Activated CD8-positive, alpha-beta memory T cell treated with anti-CD3 and anti-CD28 coated beads, Interleukin-2, amount 50 U/mL, for 24 hours (primary cell): ENCODE measurements around the gene PPM1M.
"Not testable (repeated sequence)": the region's sequence is repeated elsewhere in the genome, so short reads cannot be mapped to it uniquely, and the experiment has no call there.

Experiments used
- DNase-seq: peaks from one replicate; pipeline ENCODE4 v3.0.0-alpha.2; 2020; ENCODE audit errors: extremely low read depth

The PPM1M gene

DNA sequence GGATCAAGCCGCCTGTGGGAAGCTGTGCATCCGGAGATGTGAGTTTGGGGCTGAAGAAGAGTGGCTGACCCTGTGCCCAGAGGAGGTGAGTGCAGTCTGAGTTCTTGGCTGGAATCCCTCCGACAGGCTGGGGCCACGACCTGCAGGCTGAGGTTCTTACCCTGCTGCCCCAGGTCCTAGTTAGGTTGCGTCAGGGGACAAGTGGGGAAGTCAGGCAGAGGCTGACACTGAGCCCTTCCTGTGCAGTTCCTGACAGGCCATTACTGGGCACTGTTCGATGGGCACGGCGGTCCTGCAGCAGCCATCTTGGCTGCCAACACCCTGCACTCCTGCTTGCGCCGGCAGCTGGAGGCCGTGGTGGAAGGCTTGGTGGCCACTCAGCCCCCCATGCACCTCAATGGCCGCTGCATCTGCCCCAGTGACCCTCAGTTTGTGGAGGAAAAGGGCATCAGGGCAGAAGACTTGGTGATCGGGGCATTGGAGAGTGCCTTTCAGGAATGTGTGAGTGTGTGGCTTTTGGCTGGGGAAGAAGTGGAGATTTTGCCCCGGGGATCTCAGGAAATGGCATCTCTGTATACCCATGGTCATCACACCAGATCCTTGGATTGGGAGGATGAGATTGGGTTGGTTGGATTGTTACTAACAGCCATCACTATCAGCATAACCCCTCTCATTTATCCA, 1.3 kb downstream of the PPM1M start:
- DNase-seq = no peak

- no peak for DNase-seq
Measured at GRCh38 chr3:52247409-52248164, 2.0 kb downstream of the PPM1M start.

DNA sequence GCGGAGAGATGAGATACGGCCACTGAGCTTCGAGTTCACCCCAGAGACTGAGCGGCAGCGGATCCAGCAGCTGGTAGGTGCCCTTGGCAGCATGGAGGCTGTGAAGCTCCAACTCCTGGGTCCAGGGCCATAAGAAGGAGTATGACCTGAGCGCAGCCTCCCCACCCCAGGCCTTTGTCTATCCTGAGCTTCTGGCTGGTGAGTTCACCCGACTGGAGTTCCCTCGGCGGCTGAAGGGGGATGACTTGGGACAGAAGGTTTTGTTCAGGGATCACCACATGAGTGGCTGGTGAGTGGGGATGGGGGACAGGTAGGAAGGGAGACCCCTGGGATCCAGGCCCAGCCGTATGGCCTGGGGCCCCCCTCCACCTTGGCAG, 2.6 kb downstream of the PPM1M start:
- no peak for DNase-seq

DNA sequence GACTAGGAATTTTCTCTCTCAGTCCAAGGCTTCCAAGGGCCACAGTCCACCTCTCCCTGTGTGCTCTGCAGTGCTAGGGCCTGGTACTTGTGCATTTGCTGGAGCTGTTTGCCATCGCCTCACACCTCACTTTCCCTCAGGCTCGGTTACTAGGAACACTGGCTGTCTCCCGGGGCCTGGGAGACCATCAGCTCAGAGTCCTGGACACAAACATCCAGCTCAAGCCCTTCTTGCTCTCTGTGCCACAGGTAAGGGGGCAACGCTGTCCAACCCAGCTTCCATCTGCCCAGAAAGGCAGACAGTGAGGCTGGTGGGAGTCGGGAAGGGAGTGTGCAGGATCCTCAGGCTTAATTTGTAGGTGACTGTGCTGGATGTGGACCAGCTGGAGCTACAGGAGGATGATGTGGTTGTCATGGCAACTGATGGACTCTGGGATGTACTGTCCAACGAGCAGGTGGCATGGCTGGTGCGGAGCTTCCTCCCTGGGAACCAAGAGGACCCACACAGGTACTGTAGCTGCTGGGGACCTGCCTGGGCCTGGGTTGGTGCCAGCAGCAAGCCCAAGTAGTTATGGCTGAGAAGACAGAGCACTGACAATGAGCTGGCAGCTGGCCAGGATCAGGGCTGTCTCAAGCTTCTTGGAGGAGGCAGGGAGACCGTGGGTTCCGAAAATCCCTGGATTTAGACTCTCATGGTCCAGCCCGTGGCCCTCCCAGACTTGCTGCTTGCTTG, 3.4 kb downstream of the PPM1M start:
- no peak for DNase-seq

DNA sequence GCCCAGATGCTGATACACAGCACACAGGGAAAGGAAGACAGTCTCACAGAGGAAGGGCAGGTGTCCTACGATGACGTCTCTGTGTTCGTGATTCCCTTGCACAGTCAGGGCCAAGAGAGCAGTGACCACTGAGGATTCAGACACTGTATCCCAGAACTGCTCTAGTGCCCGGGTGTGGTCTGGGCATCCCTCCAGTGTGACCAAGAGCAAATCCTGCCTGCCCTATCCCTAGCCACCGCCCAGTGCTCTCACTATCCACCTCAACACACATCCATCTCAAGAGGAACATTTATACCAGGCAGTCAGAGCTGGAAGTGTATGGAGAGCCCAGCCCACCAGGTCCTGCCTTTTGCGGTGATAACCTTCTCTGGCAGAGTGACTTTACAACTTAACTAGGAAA, 4.1 kb downstream of the PPM1M start:
- no peak for DNase-seq

DNA sequence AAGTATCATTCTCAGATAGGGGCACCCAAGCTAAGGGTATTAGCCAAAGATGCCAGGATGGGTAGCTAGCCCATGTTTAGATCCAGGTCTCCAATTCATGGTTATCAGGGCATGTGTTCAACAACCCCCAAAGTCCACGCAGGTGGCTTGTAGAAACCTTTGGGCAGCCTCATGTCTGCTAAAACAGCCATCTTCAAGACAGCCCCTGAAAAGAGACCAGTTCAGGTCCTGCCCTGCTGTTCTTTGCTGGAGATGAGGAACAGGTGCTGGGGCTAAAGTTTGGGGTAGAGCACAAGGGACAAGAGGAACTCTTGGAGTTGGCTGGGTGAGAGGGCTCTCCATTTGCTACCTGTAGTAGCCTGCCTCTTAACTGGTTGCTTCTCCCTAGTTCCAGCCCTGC, 4.6 kb downstream of the PPM1M start:
- no peak for DNase-seq

DNA sequence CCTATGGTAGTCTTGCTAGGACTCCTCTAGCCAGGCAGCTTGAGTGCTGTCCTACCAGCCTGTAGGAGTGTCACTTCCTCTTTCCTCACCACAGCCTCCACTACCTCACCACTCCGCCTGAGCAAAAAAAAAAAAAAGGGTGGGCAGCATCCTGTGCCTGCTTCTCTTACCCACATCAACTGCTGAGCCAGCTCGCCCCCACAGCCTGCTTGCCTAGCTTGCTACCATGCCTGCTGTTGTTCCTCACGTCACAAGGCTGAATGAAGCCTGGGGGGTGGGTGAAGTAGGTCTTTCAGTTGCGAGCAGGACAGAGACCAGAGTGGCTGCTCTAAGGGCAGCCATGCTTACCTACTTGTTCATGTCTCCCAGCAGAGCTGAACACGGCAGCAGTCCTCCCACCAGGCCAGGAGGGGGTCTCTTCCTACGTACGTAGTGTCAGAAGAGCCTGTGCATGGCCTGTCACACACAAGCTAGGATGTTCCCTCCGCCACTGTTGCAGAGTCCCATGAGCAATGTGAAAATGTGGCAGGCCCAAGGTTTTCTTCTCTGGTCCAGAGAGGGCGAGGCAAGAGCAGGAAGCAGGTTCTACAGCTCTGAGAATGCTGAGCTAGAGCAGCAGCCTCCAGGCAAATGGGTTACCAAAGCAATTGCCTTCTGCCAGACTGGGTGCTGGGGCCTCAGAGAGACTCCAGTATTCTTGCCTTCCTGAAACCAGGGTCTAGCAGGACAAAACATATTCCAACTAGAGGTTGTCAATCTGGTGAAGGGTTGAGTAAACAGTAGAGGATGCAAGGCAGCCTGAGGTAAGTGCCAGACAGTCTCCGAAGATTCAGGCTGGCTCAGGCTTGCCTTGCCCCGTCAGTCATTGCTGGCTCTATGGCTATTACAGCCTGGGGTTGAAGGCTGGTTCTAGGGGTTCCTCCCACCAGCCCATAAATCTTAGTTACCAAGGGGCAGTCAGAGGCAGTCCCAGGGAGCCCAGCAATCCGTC, 8.1 kb downstream of the PPM1M start:
- DNase-seq = no peak

GRCh38 chr3:52254608-52255007, 9.0 kb downstream of the PPM1M start:
- no peak for DNase-seq

DNA sequence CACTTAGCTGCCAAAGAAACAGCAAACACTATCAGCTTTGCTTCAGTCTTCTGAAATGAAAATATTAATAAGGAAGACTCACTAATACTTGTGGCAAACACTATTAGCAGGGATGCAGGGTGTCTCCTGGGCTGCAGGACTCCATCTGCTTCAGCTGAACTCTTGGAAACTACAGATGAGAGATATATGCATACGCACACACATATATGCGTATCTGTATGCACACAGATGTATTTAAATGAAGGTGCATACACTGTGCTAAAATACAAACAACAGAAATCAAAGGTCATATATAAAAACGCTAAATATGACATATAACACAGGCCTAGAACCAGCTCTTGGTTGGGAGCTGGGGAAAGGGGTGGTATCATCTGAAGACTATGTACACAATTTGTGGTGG, 10.6 kb downstream of the PPM1M start:
- no peak for DNase-seq

GRCh38 chr3:52256622-52257021, 11.1 kb downstream of the PPM1M start:
- no peak for DNase-seq

GRCh38 chr3:52257911-52258310, 12.4 kb downstream of the PPM1M start:
- no peak for DNase-seq

DNA sequence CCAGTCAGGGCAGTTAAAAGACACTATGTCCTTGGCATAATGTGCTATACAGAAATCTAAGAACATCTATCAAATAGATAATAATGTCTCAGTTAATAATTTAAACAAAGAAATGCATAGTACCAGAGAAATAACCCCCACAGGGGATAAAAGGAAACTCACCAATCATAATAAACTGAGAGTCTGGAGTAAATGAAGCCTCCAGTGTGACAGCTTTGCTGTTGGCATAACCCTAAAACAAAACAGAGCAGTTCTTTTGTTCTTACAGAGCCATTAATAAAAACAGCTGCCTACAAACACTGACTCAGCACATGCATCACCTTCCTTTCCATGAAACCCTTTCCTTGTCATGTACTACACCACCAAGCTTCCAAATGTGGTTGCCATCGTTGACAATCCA, 13.5 kb downstream of the PPM1M start:
- DNase-seq = no peak

DNA sequence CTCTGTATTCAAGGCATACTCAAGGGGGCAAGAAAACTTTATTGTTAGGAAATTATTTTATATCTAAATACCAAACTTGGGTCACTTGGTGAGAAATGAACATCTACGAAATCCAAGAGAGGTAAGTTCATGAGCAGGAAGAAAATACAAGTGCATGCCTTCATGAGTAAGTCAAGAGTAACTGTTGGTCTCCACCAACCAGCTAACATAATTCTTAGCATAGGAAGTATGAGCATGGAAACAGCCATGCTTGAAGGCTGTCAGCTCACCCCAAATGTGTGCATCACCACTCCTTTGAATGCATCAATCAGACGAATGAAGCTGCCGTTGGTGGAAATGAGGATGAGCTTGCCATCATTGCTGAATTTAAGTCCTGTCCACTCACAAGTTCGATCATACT, 13.9 kb downstream of the PPM1M start:
- DNase-seq = no peak

- DNase-seq = no peak
Measured at GRCh38 chr3:52262447-52262846, 16.9 kb downstream of the PPM1M start.

- DNase-seq = no peak
Measured at GRCh38 chr3:52265387-52265786, 19.8 kb downstream of the PPM1M start.

- no peak for DNase-seq
Measured at GRCh38 chr3:52268036-52268435, 22.5 kb downstream of the PPM1M start.

DNA sequence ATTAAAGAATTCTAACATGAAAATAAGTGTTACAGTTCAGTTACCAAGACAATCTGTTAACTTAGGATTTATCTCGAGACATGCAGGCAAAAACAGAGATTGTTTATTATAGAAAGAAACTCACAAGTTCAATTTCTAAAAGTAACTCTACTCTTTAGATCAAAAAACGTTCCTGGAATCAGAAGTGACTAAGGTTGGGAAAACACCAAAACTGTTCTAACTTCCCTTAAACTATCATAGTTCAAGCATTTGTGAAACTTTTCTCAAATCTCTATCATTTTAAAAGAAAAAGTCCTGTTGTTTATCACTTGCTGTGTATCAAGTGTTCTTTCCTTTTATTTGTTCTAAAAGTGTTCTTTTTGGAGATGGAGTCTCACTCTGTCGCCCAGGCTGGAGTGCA, 24.2 kb downstream of the PPM1M start:
- DNase-seq = no peak

GRCh38 chr3:52270252-52270754, 24.7 kb downstream of the PPM1M start:
- no peak for DNase-seq

DNA sequence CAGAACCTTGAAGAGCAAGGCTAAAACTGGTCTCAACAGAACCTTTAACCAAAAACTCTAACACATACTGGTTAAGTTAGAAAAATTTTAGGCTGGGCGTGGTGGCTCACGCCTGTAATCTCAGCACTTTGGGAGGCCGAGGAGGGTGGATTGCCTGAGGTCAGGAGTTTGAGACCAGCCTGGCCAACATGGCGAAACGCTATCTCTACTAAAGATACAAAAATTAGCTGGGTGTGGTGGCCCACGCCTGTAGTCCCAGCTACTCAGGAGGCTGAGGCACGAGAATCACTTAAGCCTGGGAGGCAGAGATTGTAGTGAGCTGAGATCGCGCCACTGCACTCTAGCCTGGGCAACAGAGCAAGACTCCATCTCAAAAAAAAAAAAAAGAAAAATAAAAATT, 26.6 kb downstream of the PPM1M start:
- DNase-seq = not testable (repeated sequence)

- DNase-seq = no peak
Measured at GRCh38 chr3:52272831-52273230, 27.3 kb downstream of the PPM1M start.

DNA sequence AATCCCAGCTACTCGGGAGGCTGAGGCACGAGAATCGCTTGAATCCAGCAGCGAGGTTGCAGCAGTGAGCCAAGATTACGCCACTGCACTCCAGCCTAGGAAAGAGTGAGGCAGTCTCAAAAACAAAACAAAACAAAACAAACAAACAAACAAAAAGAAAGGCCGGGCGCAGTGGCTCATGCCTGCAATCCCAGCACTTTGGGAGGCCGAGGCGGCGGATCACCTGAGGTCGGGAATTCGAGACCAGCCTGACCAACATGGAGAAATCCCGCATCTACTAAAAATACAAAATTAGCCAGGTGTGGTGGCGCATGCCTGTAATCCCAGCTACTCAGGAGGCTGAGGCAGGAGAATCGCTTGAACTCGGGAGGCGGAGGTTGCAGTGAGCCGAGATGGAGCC, 29.2 kb downstream of the PPM1M start:
- not testable (repeated sequence) for DNase-seq
